ENCODE measurements around the gene CLIC1.

The CLIC1 gene

DNA sequence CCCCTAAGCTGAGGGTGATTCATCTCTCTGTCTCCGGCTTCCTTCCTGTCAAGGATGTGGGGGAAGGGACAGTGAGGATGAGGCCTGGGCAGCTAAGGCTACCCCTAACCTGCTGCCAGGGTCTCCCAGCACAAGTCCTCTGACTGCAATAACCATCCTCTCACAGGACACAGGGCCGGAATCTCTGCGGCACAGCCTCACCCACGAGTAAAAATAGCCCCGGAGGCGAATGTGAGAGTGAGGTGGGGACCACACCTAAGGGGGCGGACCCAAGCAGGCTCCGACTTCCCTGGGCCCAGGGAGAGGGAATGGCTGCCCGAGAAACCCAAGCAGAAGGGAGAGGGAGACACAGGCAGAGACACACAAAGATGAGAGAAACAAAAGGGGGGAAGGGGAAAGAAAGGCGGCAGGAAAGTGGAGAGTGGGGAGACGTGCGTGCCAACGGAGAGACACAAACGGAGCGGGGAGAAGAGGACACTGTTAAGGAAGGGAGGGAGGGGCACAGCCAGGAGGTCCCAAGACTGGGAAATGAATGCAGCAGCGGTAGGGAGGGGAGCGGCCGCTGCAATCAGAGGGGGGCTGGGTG lies 1.4 kb downstream of the CLIC1 start (continued):
- TF ChIP-seq ZNF138 (tag by site-specific recombination; IDR thresholded peaks at IDR 0.05; ENCODE audit: borderline replicate concordance) (no peak), ZNF404 (tag by site-specific recombination; IDR thresholded peaks at IDR 0.05) (no peak), GFI1B (tag by site-specific recombination; IDR thresholded peaks at IDR 0.05) (no peak), ZNF530 (tag by site-specific recombination; IDR thresholded peaks at IDR 0.05; ENCODE audit: low read depth) (no peak), ZBTB21 (tag by site-specific recombination; IDR thresholded peaks at IDR 0.05) (peak; percentile 73), ZNF654 (tag by site-specific recombination; IDR thresholded peaks at IDR 0.05; ENCODE audit: low read depth) (no peak), ZNF398 (tag by site-specific recombination; IDR thresholded peaks at IDR 0.05) (peak; percentile 80), YY1 (tag by site-specific recombination; IDR thresholded peaks at IDR 0.05) (no peak), ZNF112 (tag by site-specific recombination; IDR thresholded peaks at IDR 0.05) (no peak), ZNF362 (tag by site-specific recombination; IDR thresholded peaks at IDR 0.05) (no peak), ZNF169 (tag by site-specific recombination; IDR thresholded peaks at IDR 0.05) (no peak), ZNF155 (tag by site-specific recombination; IDR thresholded peaks at IDR 0.05) (no peak), ZBTB7A (tag by site-specific recombination; IDR thresholded peaks at IDR 0.05; ENCODE audit: low read depth) (no peak; the same call in 1 of the 2 replicates), ZNF521 (tag by site-specific recombination; IDR thresholded peaks at IDR 0.05) (no peak), ZNF341 (tag by site-specific recombination; IDR thresholded peaks at IDR 0.05; ENCODE audit: low read depth) (peak; percentile 96), ZNF335 (tag by site-specific recombination; conservative IDR thresholded peaks at IDR 0.05) (peak; percentile 94), ZFP69B (tag by site-specific recombination; IDR thresholded peaks at IDR 0.05) (peak; percentile 99)
- TF ChIP-seq, protein P1, sequence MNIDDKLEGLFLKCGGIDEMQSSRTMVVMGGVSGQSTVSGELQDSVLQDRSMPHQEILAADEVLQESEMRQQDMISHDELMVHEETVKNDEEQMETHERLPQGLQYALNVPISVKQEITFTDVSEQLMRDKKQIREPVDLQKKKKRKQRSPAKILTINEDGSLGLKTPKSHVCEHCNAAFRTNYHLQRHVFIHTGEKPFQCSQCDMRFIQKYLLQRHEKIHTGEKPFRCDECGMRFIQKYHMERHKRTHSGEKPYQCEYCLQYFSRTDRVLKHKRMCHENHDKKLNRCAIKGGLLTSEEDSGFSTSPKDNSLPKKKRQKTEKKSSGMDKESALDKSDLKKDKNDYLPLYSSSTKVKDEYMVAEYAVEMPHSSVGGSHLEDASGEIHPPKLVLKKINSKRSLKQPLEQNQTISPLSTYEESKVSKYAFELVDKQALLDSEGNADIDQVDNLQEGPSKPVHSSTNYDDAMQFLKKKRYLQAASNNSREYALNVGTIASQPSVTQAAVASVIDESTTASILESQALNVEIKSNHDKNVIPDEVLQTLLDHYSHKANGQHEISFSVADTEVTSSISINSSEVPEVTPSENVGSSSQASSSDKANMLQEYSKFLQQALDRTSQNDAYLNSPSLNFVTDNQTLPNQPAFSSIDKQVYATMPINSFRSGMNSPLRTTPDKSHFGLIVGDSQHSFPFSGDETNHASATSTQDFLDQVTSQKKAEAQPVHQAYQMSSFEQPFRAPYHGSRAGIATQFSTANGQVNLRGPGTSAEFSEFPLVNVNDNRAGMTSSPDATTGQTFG (tag by site-specific recombination; IDR thresholded peaks at IDR 0.05; ENCODE audit: borderline replicate concordance): no peak
- TF ChIP-seq, protein P2, sequence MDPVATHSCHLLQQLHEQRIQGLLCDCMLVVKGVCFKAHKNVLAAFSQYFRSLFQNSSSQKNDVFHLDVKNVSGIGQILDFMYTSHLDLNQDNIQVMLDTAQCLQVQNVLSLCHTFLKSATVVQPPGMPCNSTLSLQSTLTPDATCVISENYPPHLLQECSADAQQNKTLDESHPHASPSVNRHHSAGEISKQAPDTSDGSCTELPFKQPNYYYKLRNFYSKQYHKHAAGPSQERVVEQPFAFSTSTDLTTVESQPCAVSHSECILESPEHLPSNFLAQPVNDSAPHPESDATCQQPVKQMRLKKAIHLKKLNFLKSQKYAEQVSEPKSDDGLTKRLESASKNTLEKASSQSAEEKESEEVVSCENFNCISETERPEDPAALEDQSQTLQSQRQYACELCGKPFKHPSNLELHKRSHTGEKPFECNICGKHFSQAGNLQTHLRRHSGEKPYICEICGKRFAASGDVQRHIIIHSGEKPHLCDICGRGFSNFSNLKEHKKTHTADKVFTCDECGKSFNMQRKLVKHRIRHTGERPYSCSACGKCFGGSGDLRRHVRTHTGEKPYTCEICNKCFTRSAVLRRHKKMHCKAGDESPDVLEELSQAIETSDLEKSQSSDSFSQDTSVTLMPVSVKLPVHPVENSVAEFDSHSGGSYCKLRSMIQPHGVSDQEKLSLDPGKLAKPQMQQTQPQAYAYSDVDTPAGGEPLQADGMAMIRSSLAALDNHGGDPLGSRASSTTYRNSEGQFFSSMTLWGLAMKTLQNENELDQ (tag by site-specific recombination; IDR thresholded peaks at IDR 0.05; ENCODE audit: low read depth): no peak
- TF ChIP-seq, protein P3, sequence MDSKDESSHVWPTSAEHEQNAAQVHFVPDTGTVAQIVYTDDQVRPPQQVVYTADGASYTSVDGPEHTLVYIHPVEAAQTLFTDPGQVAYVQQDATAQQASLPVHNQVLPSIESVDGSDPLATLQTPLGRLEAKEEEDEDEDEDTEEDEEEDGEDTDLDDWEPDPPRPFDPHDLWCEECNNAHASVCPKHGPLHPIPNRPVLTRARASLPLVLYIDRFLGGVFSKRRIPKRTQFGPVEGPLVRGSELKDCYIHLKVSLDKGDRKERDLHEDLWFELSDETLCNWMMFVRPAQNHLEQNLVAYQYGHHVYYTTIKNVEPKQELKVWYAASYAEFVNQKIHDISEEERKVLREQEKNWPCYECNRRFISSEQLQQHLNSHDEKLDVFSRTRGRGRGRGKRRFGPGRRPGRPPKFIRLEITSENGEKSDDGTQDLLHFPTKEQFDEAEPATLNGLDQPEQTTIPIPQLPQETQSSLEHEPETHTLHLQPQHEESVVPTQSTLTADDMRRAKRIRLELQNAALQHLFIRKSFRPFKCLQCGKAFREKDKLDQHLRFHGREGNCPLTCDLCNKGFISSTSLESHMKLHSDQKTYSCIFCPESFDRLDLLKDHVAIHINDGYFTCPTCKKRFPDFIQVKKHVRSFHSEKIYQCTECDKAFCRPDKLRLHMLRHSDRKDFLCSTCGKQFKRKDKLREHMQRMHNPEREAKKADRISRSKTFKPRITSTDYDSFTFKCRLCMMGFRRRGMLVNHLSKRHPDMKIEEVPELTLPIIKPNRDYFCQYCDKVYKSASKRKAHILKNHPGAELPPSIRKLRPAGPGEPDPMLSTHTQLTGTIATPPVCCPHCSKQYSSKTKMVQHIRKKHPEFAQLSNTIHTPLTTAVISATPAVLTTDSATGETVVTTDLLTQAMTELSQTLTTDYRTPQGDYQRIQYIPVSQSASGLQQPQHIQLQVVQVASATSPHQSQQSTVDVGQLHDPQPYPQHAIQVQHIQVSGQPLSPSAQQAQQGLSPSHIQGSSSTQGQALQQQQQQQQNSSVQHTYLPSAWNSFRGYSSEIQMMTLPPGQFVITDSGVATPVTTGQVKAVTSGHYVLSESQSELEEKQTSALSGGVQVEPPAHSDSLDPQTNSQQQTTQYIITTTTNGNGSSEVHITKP (tag by site-specific recombination; IDR thresholded peaks at IDR 0.05): no peak
- TF ChIP-seq, protein P4, sequence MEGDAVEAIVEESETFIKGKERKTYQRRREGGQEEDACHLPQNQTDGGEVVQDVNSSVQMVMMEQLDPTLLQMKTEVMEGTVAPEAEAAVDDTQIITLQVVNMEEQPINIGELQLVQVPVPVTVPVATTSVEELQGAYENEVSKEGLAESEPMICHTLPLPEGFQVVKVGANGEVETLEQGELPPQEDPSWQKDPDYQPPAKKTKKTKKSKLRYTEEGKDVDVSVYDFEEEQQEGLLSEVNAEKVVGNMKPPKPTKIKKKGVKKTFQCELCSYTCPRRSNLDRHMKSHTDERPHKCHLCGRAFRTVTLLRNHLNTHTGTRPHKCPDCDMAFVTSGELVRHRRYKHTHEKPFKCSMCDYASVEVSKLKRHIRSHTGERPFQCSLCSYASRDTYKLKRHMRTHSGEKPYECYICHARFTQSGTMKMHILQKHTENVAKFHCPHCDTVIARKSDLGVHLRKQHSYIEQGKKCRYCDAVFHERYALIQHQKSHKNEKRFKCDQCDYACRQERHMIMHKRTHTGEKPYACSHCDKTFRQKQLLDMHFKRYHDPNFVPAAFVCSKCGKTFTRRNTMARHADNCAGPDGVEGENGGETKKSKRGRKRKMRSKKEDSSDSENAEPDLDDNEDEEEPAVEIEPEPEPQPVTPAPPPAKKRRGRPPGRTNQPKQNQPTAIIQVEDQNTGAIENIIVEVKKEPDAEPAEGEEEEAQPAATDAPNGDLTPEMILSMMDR (tag by site-specific recombination; IDR thresholded peaks at IDR 0.05): no peak
- TF ChIP-seq, protein P5, sequence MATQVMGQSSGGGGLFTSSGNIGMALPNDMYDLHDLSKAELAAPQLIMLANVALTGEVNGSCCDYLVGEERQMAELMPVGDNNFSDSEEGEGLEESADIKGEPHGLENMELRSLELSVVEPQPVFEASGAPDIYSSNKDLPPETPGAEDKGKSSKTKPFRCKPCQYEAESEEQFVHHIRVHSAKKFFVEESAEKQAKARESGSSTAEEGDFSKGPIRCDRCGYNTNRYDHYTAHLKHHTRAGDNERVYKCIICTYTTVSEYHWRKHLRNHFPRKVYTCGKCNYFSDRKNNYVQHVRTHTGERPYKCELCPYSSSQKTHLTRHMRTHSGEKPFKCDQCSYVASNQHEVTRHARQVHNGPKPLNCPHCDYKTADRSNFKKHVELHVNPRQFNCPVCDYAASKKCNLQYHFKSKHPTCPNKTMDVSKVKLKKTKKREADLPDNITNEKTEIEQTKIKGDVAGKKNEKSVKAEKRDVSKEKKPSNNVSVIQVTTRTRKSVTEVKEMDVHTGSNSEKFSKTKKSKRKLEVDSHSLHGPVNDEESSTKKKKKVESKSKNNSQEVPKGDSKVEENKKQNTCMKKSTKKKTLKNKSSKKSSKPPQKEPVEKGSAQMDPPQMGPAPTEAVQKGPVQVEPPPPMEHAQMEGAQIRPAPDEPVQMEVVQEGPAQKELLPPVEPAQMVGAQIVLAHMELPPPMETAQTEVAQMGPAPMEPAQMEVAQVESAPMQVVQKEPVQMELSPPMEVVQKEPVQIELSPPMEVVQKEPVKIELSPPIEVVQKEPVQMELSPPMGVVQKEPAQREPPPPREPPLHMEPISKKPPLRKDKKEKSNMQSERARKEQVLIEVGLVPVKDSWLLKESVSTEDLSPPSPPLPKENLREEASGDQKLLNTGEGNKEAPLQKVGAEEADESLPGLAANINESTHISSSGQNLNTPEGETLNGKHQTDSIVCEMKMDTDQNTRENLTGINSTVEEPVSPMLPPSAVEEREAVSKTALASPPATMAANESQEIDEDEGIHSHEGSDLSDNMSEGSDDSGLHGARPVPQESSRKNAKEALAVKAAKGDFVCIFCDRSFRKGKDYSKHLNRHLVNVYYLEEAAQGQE (tag by site-specific recombination; IDR thresholded peaks at IDR 0.05): 0 out of 2 replicates have a peak, but pooled peaks have one; percentile 5

Measured in HEK293 (cell line).